ENCODE data around the gene ORAI2. TPM values are rescaled to one million over a fixed set of nuclear protein-coding genes. Genes with fewer than 3 reads are reported as not detected.
"Not testable (repeated sequence)": the region's sequence is repeated elsewhere in the genome, so short reads cannot be mapped to it uniquely, and the experiment has no call there.

ORAI2 gene
- total and polyA plus RNA-seq, 2 of the 8 experiments (the other 6 are each of a cell fraction or from before 2014, with no cell fraction given), result 20.7 to 35.2 TPM

DNA sequence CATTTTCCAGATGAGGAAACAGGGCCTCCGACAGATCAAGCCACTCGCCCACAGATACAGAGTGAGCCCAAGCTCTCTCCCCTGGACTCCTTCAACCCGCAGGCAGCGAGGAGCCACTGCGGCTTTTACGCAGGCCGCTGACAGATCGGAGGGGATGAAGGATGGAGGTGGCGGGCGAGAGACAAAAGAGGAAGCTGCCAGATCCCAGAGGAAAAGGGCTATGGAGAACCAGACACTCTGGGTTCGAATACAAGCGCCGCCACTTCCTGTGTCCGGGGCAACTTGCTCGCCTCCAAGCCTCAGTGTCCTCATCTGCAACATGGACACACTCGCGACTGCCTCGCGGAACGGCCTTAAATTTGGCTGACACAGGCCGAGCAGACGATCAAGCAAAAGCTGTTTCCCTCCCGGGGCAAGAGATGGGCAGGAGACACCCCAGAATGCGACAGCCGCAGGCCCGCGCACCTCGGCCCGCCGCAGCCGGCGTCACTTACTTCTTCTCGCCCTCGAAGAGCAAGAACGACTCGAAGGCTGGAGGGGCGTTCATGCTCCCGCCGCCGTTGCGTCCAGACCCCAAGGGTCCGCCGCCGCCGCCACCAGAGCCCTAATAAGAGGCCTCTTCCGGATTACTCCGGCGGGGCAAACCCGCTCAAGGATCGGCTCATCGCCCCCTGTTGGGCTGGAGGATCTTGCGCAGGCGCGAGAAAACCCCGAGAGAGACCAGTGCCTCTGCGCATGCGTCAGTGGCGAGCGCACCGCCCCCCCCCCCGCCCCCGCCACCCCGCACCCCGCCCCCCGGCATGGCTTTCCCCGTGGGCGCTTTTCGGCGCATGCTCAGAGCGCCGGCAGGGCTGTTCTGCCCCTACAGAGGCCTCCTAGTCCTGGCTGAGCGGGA lies 45.2 kb downstream of the ORAI2 start, which contains the start of gene POLR2J:
Gene POLR2J (minus strand): TSS at position 609 of the 895 bp plus-strand sequence. CDS start 62 bp downstream, at position 547.
- H2BK12ac ChIP-seq (ENCODE audit: low read depth, low read length); H3K23ac ChIP-seq (ENCODE audit: insufficient read length); H2BK15ac ChIP-seq (ENCODE audit: low read length); H3K27ac ChIP-seq (ENCODE audit: low read depth, low read length); H2BK5ac ChIP-seq (ENCODE audit: low read depth, low read length); H3K14ac ChIP-seq (ENCODE audit: insufficient read length); H3K27me3 ChIP-seq (replicated peaks in 1 of 4; ENCODE audit: control insufficient read depth in 3 of 4, extremely low read depth in 1 of 4, insufficient read depth in 3 of 4, low read length in 3 of 4); H3K4me2 ChIP-seq (ENCODE audit: insufficient read depth in 1 of 2, low read depth in 2 of 2, low read length in 2 of 2); H3K4me1 ChIP-seq (replicated peaks in 1 of 4; ENCODE audit: control insufficient read depth in 3 of 4, insufficient read depth in 4 of 4, low read length in 3 of 4); H3K79me2 ChIP-seq (ENCODE audit: control insufficient read depth in 1 of 2, insufficient read depth in 2 of 2, low read length in 2 of 2); H2BK120ac ChIP-seq (replicated peaks; ENCODE audit: low read depth, low read length); H3K36me3 ChIP-seq (ENCODE audit: control insufficient read depth in 2 of 4, insufficient read depth in 4 of 4, low read length in 3 of 4); FAIRE-seq; CTCF ChIA-PET (ENCODE audit: partially characterized antibody); H3K18ac ChIP-seq (ENCODE audit: extremely low read depth, low read length); H2AFZ ChIP-seq (ENCODE audit: low read length); H4K20me1 ChIP-seq (replicated peaks in 1 of 2; ENCODE audit: control insufficient read depth in 1 of 2, insufficient read depth in 2 of 2, low read length in 2 of 2); H3K79me1 ChIP-seq (ENCODE audit: low read depth, low read length); H2AK5ac ChIP-seq (ENCODE audit: low read depth, low read length); H4K8ac ChIP-seq (ENCODE audit: extremely low read depth, insufficient read depth, low read length); H3K9me3 ChIP-seq (ENCODE audit: insufficient read depth in 2 of 2, low read depth in 1 of 2, low read length in 1 of 2); POLR2A ChIA-PET (ENCODE audit: partially characterized antibody); H4K91ac ChIP-seq (replicated peaks; ENCODE audit: insufficient read length, low read length); H4K5ac ChIP-seq (ENCODE audit: insufficient read length, low read depth, low read length); H3K56ac ChIP-seq (replicated peaks; ENCODE audit: insufficient read length, low read depth, low read length); H2BK20ac ChIP-seq (ENCODE audit: low read length); H3K4ac ChIP-seq (replicated peaks; ENCODE audit: insufficient read length, low read depth, low read length); H3K23me2 ChIP-seq (ENCODE audit: low read depth, low read length); H3K9ac ChIP-seq (replicated peaks in 1 of 4; ENCODE audit: extremely low read depth in 1 of 4, low read depth in 3 of 4, low read length in 3 of 4): not testable (repeated sequence)
- WGBS, 2 experiments (ENCODE audit: extremely low coverage in 1 of 2, insufficient coverage in 1 of 2, insufficient read length in 1 of 2, insufficient replicate concordance in 2 of 2, low coverage in 1 of 2, low lambda C conversion rate in 2 of 2, missing lambda C conversion rate in 1 of 2), result 0% methylated on average over 21 of the region's 72 CpGs; no CpG with 5 or more reads in 1 of the 2 experiments
- peak within 1 kb of the TSS in 3 of 4 experiments; percentile 21 to 54 (median 23); a peak in 4 of 8 replicates for H3K4me3 ChIP-seq (ENCODE audit: extremely low read depth in 1 of 4, insufficient read depth in 2 of 4, low read depth in 3 of 4, low read length in 4 of 4)
- TF ChIP-seq, protein P1, sequence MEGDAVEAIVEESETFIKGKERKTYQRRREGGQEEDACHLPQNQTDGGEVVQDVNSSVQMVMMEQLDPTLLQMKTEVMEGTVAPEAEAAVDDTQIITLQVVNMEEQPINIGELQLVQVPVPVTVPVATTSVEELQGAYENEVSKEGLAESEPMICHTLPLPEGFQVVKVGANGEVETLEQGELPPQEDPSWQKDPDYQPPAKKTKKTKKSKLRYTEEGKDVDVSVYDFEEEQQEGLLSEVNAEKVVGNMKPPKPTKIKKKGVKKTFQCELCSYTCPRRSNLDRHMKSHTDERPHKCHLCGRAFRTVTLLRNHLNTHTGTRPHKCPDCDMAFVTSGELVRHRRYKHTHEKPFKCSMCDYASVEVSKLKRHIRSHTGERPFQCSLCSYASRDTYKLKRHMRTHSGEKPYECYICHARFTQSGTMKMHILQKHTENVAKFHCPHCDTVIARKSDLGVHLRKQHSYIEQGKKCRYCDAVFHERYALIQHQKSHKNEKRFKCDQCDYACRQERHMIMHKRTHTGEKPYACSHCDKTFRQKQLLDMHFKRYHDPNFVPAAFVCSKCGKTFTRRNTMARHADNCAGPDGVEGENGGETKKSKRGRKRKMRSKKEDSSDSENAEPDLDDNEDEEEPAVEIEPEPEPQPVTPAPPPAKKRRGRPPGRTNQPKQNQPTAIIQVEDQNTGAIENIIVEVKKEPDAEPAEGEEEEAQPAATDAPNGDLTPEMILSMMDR (IDR thresholded peaks at IDR 0.05; ENCODE audit: control extremely low read depth in 1 of 3, insufficient read depth in 1 of 3, low read depth in 1 of 3, low read length in 3 of 3), result peak in 1 of 3 experiments; percentile 36; a peak in 2 of 4 replicates
- TF ChIP-seq POLR2AphosphoS5 (IDR thresholded peaks at IDR 0.05; ENCODE audit: low read depth, low read length) (0 out of 2 replicates have a peak, but pooled peaks have one; percentile 36), TBP (IDR thresholded peaks at IDR 0.05; ENCODE audit: low read depth, low read length) (peak; percentile 71), TAF1 (IDR thresholded peaks at IDR 0.05; ENCODE audit: low read depth, low read length) (peak; percentile 80), NRF1 (IDR thresholded peaks at IDR 0.05; ENCODE audit: low read depth, low read length) (peak; percentile 27; the same call in 1 of the 2 replicates), POLR2A (IDR thresholded peaks at IDR 0.05; ENCODE audit: control extremely low read depth in 1 of 2, low read depth in 2 of 2, low read length in 2 of 2) (0 out of 3 replicates have a peak, but pooled peaks of 1 of the 2 experiments have one; percentile 33)
- DNase-seq (ENCODE audit: low read depth in 1 of 2, low spot score in 2 of 2), result peak; percentile 57 to 98
